ENCODE measurements around the gene ALDH8A1.

The ALDH8A1 gene

GRCh38 chr6:134930463-134930862 lies 19.4 kb downstream of the ALDH8A1 start:
- no peaks in the 10 kb centered on the region for H4K20me1 ChIP-seq (ENCODE audit: low read depth, low read length)
- H3K27ac ChIP-seq (ENCODE audit: low read depth, low read length) = no peak overlapping the region
- no peaks in the 10 kb centered on the region for H3K9me2 ChIP-seq (replicated peaks; ENCODE audit: insufficient read depth, low read length)
- TF ChIP-seq EZH2phosphoT487 (conservative IDR thresholded peaks at IDR 0.05; ENCODE audit: low read length) = no peak
- TF ChIP-seq CTCF (IDR thresholded peaks at IDR 0.05; ENCODE audit: insufficient read depth, low read length, poor library complexity, severe bottlenecking) = no peak
- no peaks in the 10 kb centered on the region for H3F3A ChIP-seq (ENCODE audit: insufficient read depth)
- no peak overlapping the region for H2AFZ ChIP-seq (ENCODE audit: low read depth, low read length, severe bottlenecking)
- no peaks in the 10 kb centered on the region for H3K79me2 ChIP-seq (ENCODE audit: insufficient read depth, low read length)
- no peak overlapping the region for H3K4me3 ChIP-seq (ENCODE audit: insufficient read depth, low read length, poor library complexity, severe bottlenecking)
- H3K9me3 ChIP-seq (ENCODE audit: insufficient read depth, low read length) = no peaks in the 10 kb centered on the region
- H3K9ac ChIP-seq (ENCODE audit: low read length) = no peak overlapping the region
- H3K27me3 ChIP-seq (ENCODE audit: low read length) = no peaks in the 10 kb centered on the region
- H3K36me3 ChIP-seq (ENCODE audit: low read length) = no peaks in the 10 kb centered on the region
- H3K4me2 ChIP-seq (ENCODE audit: low read depth, low read length, poor library complexity, severe bottlenecking) = no peak overlapping the region

GRCh38 chr6:134928151-134928900 lies 21.6 kb downstream of the ALDH8A1 start:
- no peak overlapping the region for H3K27ac ChIP-seq (ENCODE audit: low read depth, low read length)
- no peaks in the 10 kb centered on the region for H3K79me2 ChIP-seq (ENCODE audit: insufficient read depth, low read length)
- H3K27me3 ChIP-seq (ENCODE audit: low read length) = no peaks in the 10 kb centered on the region
- no peaks in the 10 kb centered on the region for H3K9me2 ChIP-seq (replicated peaks; ENCODE audit: insufficient read depth, low read length)
- no peaks in the 10 kb centered on the region for H3K36me3 ChIP-seq (ENCODE audit: low read length)
- no peaks in the 10 kb centered on the region for H3K9me3 ChIP-seq (ENCODE audit: insufficient read depth, low read length)
- TF ChIP-seq EZH2phosphoT487 (conservative IDR thresholded peaks at IDR 0.05; ENCODE audit: low read length) = no peak
- TF ChIP-seq CTCF (IDR thresholded peaks at IDR 0.05; ENCODE audit: insufficient read depth, low read length, poor library complexity, severe bottlenecking) = no peak
- no peak overlapping the region for H3K4me3 ChIP-seq (ENCODE audit: insufficient read depth, low read length, poor library complexity, severe bottlenecking)
- H3F3A ChIP-seq (ENCODE audit: insufficient read depth) = no peaks in the 10 kb centered on the region
- H2AFZ ChIP-seq (ENCODE audit: low read depth, low read length, severe bottlenecking) = no peak overlapping the region
- H3K4me2 ChIP-seq (ENCODE audit: low read depth, low read length, poor library complexity, severe bottlenecking) = no peak overlapping the region
- H3K9ac ChIP-seq (ENCODE audit: low read length) = no peak overlapping the region
- no peaks in the 10 kb centered on the region for H4K20me1 ChIP-seq (ENCODE audit: low read depth, low read length)

- Histone ChIP-seq H3K9me3 (ENCODE audit: insufficient read depth, low read length) (no peaks in the 10 kb centered on the region), H3K4me3 (ENCODE audit: insufficient read depth, low read length, poor library complexity, severe bottlenecking) (no peak overlapping the region)
Measured at GRCh38 chr6:134925800-134926199, 24.1 kb downstream of the ALDH8A1 start.

More at GRCh38 chr6:134925800-134926199, 24.1 kb downstream of the ALDH8A1 start:
- no peaks in the 10 kb centered on the region for H3F3A ChIP-seq (ENCODE audit: insufficient read depth)
- no peak overlapping the region for H3K9ac ChIP-seq (ENCODE audit: low read length)
- no peaks in the 10 kb centered on the region for H3K27me3 ChIP-seq (ENCODE audit: low read length)
- no peak overlapping the region for H3K27ac ChIP-seq (ENCODE audit: low read depth, low read length)
- H3K9me2 ChIP-seq (replicated peaks; ENCODE audit: insufficient read depth, low read length) = no peaks in the 10 kb centered on the region
- no peaks in the 10 kb centered on the region for H3K36me3 ChIP-seq (ENCODE audit: low read length)
- TF ChIP-seq CTCF (IDR thresholded peaks at IDR 0.05; ENCODE audit: insufficient read depth, low read length, poor library complexity, severe bottlenecking) = no peak
- TF ChIP-seq EZH2phosphoT487 (conservative IDR thresholded peaks at IDR 0.05; ENCODE audit: low read length) = no peak
- no peak overlapping the region for H3K4me2 ChIP-seq (ENCODE audit: low read depth, low read length, poor library complexity, severe bottlenecking)
- no peaks in the 10 kb centered on the region for H4K20me1 ChIP-seq (ENCODE audit: low read depth, low read length)
- H2AFZ ChIP-seq (ENCODE audit: low read depth, low read length, severe bottlenecking) = no peak overlapping the region
- H3K79me2 ChIP-seq (ENCODE audit: insufficient read depth, low read length) = no peaks in the 10 kb centered on the region

Data from SU-DHL-6 (cell line).